GM12878 (cell line): ENCODE results near the gene ATP5PO. TPM values are rescaled to one million over a fixed set of nuclear protein-coding genes. Genes with fewer than 3 reads are reported as not detected.

Source experiments
- ATAC-seq: fragments of 200-7000 bp; cut with Tn5 transposase; 3 replicates; pipeline ENCODE4 v1.9.1; 2020; ENCODE audit warnings: mild to moderate bottlenecking, moderate library complexity
- BruUV-seq: library from RNA; stranded (reverse); fragments of 400-500 nt; replicated peaks from 2 replicates; lab custom pipeline; 2021; lab: Mats Ljungman, UMichigan
- CTCF ChIA-PET: fragments of 300-600 bp; sonication (Branson Sonifier 250); formaldehyde crosslinking; extraction: SDS; loops from one replicate; lab custom pipeline; 2021; ENCODE audit warnings: inconsistent platforms; lab: Yijun Ruan, JAX
- POLR2A ChIA-PET: fragments of 350-600 bp; formaldehyde crosslinking; extraction: SDS; loops from one replicate; lab custom pipeline; 2021; ENCODE audit warnings: inconsistent platforms; lab: Charles Lee
- RAD21 ChIA-PET: fragments of 300-600 bp; sonication (Branson Sonifier 250); formaldehyde crosslinking; loops from one replicate; lab custom pipeline; 2023; ENCODE audit warnings: antibody characterized with exemption; ENCODE audit not compliant: unreplicated experiment; lab: Charles Lee
- SMC1A ChIA-PET: fragments of 300-600 bp; sonication (Branson Sonifier 250); formaldehyde crosslinking; loops from one replicate; lab custom pipeline; 2023; ENCODE audit not compliant: unreplicated experiment, uncharacterized antibody; lab: Charles Lee
- DNase-seq: peaks from one replicate; pipeline ENCODE4 v3.0.0-alpha.2; 2011; ENCODE audit warnings: low read depth, low spot score
- FAIRE-seq: peaks from 3 replicates; lab custom pipeline; 2011; peaks lifted over from hg19 to GRCh38; lab: Jason Lieb, UNC
- H2AFZ ChIP-seq: 2 replicates; pipeline ENCODE4 v1.6.0; 2011; ENCODE audit warnings: low read depth, low read length, control low read depth; ENCODE audit not compliant: control insufficient read depth
- H3K27ac ChIP-seq: 2 replicates; pipeline ENCODE4 v1.5.1; 2011; ENCODE audit warnings: control low read depth; ENCODE audit not compliant: control insufficient read depth, insufficient read depth
- H3K27me3 ChIP-seq, 2 experiments: replicated peaks in 1 of 2; 2 replicates each; pipeline versions ENCODE4 v1.6.0 to v1.6.1; 2011; ENCODE audit warnings: low read length in 1 of 2; ENCODE audit not compliant: control insufficient read depth in 2 of 2, insufficient read depth in 2 of 2
- H3K36me3 ChIP-seq, 2 experiments: 2 replicates each; pipeline ENCODE4 v1.5.1; 2011; ENCODE audit warnings: low read length in 1 of 2; ENCODE audit not compliant: control insufficient read depth in 2 of 2, insufficient read depth in 2 of 2
- H3K4me1 ChIP-seq: 2 replicates; pipeline ENCODE4 v1.6.1; 2011; ENCODE audit warnings: mild to moderate bottlenecking, low read length, moderate library complexity, mixed read lengths; ENCODE audit not compliant: control insufficient read depth, insufficient read depth
- H3K4me2 ChIP-seq: 2 replicates; pipeline ENCODE4 v1.6.0; 2011; ENCODE audit warnings: control low read depth; ENCODE audit not compliant: control insufficient read depth, insufficient read depth
- H3K4me3 ChIP-seq: fragments of 200-600 bp; sonication (generic); 2 replicates; pipeline ENCODE4 v1.5.1; 2016
- H3K79me2 ChIP-seq: 2 replicates; pipeline ENCODE4 v1.6.0; 2011; ENCODE audit warnings: low read length; ENCODE audit not compliant: control insufficient read depth, insufficient read depth
- H3K9ac ChIP-seq: 2 replicates; pipeline ENCODE4 v1.8.0; 2011; ENCODE audit warnings: low read length, control low read depth, mixed read lengths; ENCODE audit not compliant: control insufficient read depth, insufficient read depth
- H3K9me3 ChIP-seq: replicated peaks from 3 replicates; pipeline ENCODE4 v1.5.1; 2011; ENCODE audit warnings: mild to moderate bottlenecking, low read length; ENCODE audit not compliant: control insufficient read depth, insufficient read depth
- H4K20me1 ChIP-seq: 2 replicates; pipeline ENCODE4 v1.6.0; 2011; ENCODE audit not compliant: control insufficient read depth, insufficient read depth
- ASH2L ChIP-seq: fragments of 300-600, 200-600 bp; sonication (generic); IDR thresholded peaks from 2 replicates; pipeline ENCODE4 v1.6.1; 2017; ENCODE audit warnings: low read depth, mild to moderate bottlenecking, borderline replicate concordance
- BACH1 ChIP-seq: fragments of 450-650 bp; IDR thresholded peaks from 2 replicates; pipeline ENCODE4 v1.6.1; 2017; ENCODE audit warnings: mild to moderate bottlenecking, borderline replicate concordance
- BRCA1 ChIP-seq: IDR thresholded peaks from 2 replicates; pipeline ENCODE4 v1.6.1; 2011; ENCODE audit warnings: low read depth, low read length, improper control_type of control experiment
- CBX5 ChIP-seq: sonication (generic); IDR thresholded peaks from 2 replicates; pipeline ENCODE4 v1.6.1; 2016; ENCODE audit warnings: low read depth, moderate library complexity, mild to moderate bottlenecking, inconsistent platforms
- EP300 ChIP-seq, 2 experiments: fragments of 150-350 bp in 1 of 2; IDR thresholded peaks; 2 replicates each; pipeline ENCODE4 v1.6.1; 2011 to 2012; ENCODE audit warnings: low read depth in 2 of 2, low read length in 2 of 2, borderline replicate concordance in 1 of 2, improper control_type of control experiment in 1 of 2, inconsistent platforms in 1 of 2; ENCODE audit not compliant: control insufficient read depth in 1 of 2
- ESRRA ChIP-seq: IDR thresholded peaks from 2 replicates; pipeline ENCODE4 v1.6.1; 2012; ENCODE audit warnings: mild to moderate bottlenecking, low read length, improper control_type of control experiment
- GATAD2B ChIP-seq: fragments of 450-650 bp; conservative IDR thresholded peaks from 2 replicates; pipeline ENCODE4 v1.6.1; 2017; ENCODE audit warnings: low read depth, mild to moderate bottlenecking, moderate library complexity
- HDAC2 ChIP-seq: fragments of 200-600 bp; sonication (generic); IDR thresholded peaks from 2 replicates; pipeline ENCODE4 v1.6.1; 2017
- HDGF ChIP-seq: fragments of 450-650 bp; IDR thresholded peaks from 2 replicates; pipeline ENCODE4 v1.6.1; 2016; ENCODE audit warnings: antibody characterized with exemption
- IRF4 ChIP-seq: IDR thresholded peaks from 2 replicates; pipeline ENCODE4 v1.6.1; 2011; ENCODE audit warnings: low read depth, low read length
- JUND ChIP-seq: IDR thresholded peaks from 2 replicates; pipeline ENCODE4 v1.6.1; 2012; ENCODE audit warnings: low read depth, mild to moderate bottlenecking, low read length, improper control_type of control experiment, moderate library complexity
- KDM1A ChIP-seq: fragments of 200-600 bp; sonication (generic); IDR thresholded peaks from 2 replicates; pipeline ENCODE4 v1.6.1; 2016; ENCODE audit warnings: borderline replicate concordance
- MAX ChIP-seq: IDR thresholded peaks from 2 replicates; pipeline ENCODE4 v1.6.1; 2012; ENCODE audit warnings: low read depth, low read length, improper control_type of control experiment
- MYC ChIP-seq: IDR thresholded peaks from 2 replicates; pipeline ENCODE4 v1.6.1; 2011; ENCODE audit warnings: mild to moderate bottlenecking, low read length, moderate library complexity, inconsistent platforms; ENCODE audit not compliant: insufficient read depth, insufficient replicate concordance, insufficient read length, severe bottlenecking
- NKRF ChIP-seq: fragments of 450-650 bp; conservative IDR thresholded peaks from 2 replicates; pipeline ENCODE4 v1.6.1; 2017; ENCODE audit warnings: mild to moderate bottlenecking, moderate library complexity
- POU2F2 ChIP-seq: IDR thresholded peaks from 3 replicates; pipeline ENCODE4 v1.6.1; 2011; ENCODE audit warnings: low read depth, mild to moderate bottlenecking, low read length, borderline replicate concordance
- RAD21 ChIP-seq: IDR thresholded peaks from 2 replicates; pipeline ENCODE4 v1.6.1; 2011; ENCODE audit warnings: mild to moderate bottlenecking, low read depth, low read length, moderate library complexity; ENCODE audit not compliant: insufficient read depth
- SIX5 ChIP-seq: IDR thresholded peaks from 2 replicates; pipeline ENCODE4 v1.6.1; 2011; ENCODE audit warnings: mild to moderate bottlenecking, low read depth, low read length, moderate library complexity; ENCODE audit not compliant: severe bottlenecking
- SMARCA5 ChIP-seq: fragments of 450-650 bp; IDR thresholded peaks from 2 replicates; pipeline ENCODE4 v1.6.1; 2017; ENCODE audit warnings: mild to moderate bottlenecking
- SUPT20H ChIP-seq: IDR thresholded peaks from 2 replicates; pipeline ENCODE4 v1.6.1; 2011; ENCODE audit warnings: low read depth, mild to moderate bottlenecking, low read length, moderate library complexity, borderline replicate concordance; ENCODE audit not compliant: control insufficient read depth
- USF2 ChIP-seq: IDR thresholded peaks from 2 replicates; pipeline ENCODE4 v1.6.1; 2011; ENCODE audit warnings: low read depth, low read length, improper control_type of control experiment, borderline replicate concordance
- ZNF207 ChIP-seq: fragments of 450-650 bp; IDR thresholded peaks from 2 replicates; pipeline ENCODE4 v1.6.1; 2014; ENCODE audit warnings: antibody characterized with exemption, mild to moderate bottlenecking, borderline replicate concordance
- ZNF622 ChIP-seq: fragments of 450-650 bp; IDR thresholded peaks from 2 replicates; pipeline ENCODE4 v1.6.1; 2017; ENCODE audit warnings: mild to moderate bottlenecking, inconsistent platforms
- WGBS: methylation state at CpG from one replicate; pipeline ENCODE4 v1.1.6; 2016; ENCODE audit warnings: low lambda C conversion rate; ENCODE audit not compliant: insufficient replicate concordance, insufficient coverage; ENCODE audit errors: missing lambda C conversion rate; 5-methylcytosine and 5-hydroxymethylcytosine counted together
- in situ Hi-C: fragments of 300-500 bp; cut with MboI; formaldehyde crosslinking; loops from 9 replicates; pipeline ENCODE4 v1.14.3; 2018; ENCODE audit warnings: mixed read lengths
- intact Hi-C: fragments of 100-400 bp; cut with micrococcal nuclease; formaldehyde crosslinking; loops from one replicate; pipeline ENCODE4 v1.14.2; 2022; ENCODE audit not compliant: unreplicated experiment
- polyA plus RNA-seq, 11 experiments: library from polyadenylated mRNA; depleted of rRNA in 4 of 11; unstranded in 6 of 11; stranded (reverse) in 5 of 11; fragments of >200 nt; fragmentation: Nextera tagmentation in 4 of 11; fragmentation: Illumina TruSeq in 1 of 11; extraction: Ambion mirVana in 4 of 11; extraction: Trizol in 1 of 11; gene quantifications; 1 replicate in 1 of 11; 2 replicates in 10 of 11; pipeline versions ENCODE4 v1.2.1 to v1.2.3, GENCODE V29; 2011 to 2016; ENCODE audit warnings: inconsistent platforms in 2 of 11, missing spikeins in 2 of 11, low read depth in 1 of 11
- total RNA-seq, 4 experiments: library from RNA; depleted of rRNA in 3 of 4; stranded (reverse); fragments of >200 nt in 3 of 4; fragmentation: Illumina TruSeq in 1 of 4; extraction: Trizol in 1 of 4; gene quantifications; 2 replicates each; pipeline versions ENCODE4 v1.2.1 to v1.2.3, GENCODE V29; 2013 to 2021

Gene ATP5PO
- total and polyA plus RNA-seq, 10 of the 15 experiments (the other 5 are each of a cell fraction or from before 2014, with no cell fraction given) = 251 to 1,656 (median 470) TPM

- TF ChIP-seq IRF4 = no peak
- TF ChIP-seq KDM1A = no peak
- TF ChIP-seq CBX5 = no peak
- no peak for TF ChIP-seq BACH1
- TF ChIP-seq ASH2L = no peak
- no peak for TF ChIP-seq HDGF
- no peak for TF ChIP-seq SMARCA5
- TF ChIP-seq, all 136 proteins: peak for 0
Observed at GRCh38 chr21:33865996-33866575, 49.5 kb downstream of the ATP5PO start (continued).

DNA sequence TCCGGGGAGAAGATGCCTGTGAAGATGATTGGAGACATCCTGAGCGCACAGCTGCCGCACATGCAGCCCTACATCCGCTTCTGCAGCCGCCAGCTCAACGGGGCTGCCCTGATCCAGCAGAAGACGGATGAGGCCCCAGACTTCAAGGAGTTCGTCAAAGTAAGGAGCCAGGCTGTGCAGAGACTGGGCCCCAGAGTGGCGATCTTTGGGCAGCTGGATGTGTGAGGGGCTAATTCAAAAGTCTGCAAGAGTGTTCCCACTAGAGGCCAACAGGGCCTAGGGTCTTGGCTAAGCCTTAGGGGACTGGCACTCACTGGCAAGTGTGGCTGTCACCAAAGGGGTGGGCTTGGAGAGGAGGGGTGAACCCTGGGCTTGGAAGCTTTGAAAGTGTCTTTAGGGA is 50.4 kb downstream of the ATP5PO start:
- Histone ChIP-seq H3K9ac (no peak overlapping the region), H3K9me3 (no peaks in the 10 kb centered on the region), H3K27ac (no peak overlapping the region), H3K4me3 (no peak overlapping the region), H3K36me3 (no peaks in the 10 kb centered on the region), H3K4me2 (no peak overlapping the region), H4K20me1 (no peaks in the 10 kb centered on the region), H2AFZ (no peak overlapping the region), H3K27me3 (no peaks in the 10 kb centered on the region), H3K4me1 (no peaks in the 10 kb centered on the region), H3K79me2 (no peaks in the 10 kb centered on the region)
- ChIA-PET SMC1A (no interaction called here), POLR2A (no interaction called here), RAD21 (no interaction called here), CTCF (no interaction called here)
- no TSS peak for BruUV-seq
- FAIRE-seq = no peak
- intact Hi-C loops (no loop called here), in situ Hi-C loops (no loop called here)
- DNase-seq = no peak
- 49% methylated on average over 9 of the region's 9 CpGs for WGBS
- no peak for ATAC-seq
- TF ChIP-seq SUPT20H (no peak), ZNF207 (no peak), NKRF (no peak), HDAC2 (no peak), BRCA1 (no peak), JUND (no peak), MYC (no peak), GATAD2B (no peak), RAD21 (no peak), ESRRA (no peak), SIX5 (no peak), EP300 (IDR thresholded peaks at IDR 0.05; ENCODE audit: borderline replicate concordance in 1 of 2, control insufficient read depth in 1 of 2, low read depth in 2 of 2, low read length in 2 of 2) (no peak), ZNF622 (no peak), POU2F2 (no peak), USF2 (no peak), MAX (no peak)
